Measurements from ENCODE around the gene THUMPD1.

The THUMPD1 gene

DNA sequence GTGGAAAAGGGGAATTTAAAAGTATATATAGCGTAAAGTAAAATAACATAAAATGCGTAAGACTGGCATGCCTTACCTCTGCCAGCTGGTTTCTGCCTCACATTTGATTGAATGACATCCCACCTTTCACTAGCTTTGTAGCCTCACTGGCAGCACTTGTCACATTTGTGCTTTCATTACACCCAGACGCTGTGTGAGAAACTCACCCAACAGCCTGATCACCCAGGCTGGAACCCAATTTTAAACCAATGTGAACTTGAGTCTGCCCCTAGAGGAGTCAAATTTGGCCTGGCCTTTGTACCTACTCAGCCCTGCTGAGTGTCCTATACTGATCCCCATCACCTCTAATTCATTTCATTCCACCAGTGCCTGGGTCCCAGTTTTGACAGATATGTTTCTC is 4.8 kb upstream of the THUMPD1 start:
- Histone ChIP-seq H4K20me1 (ENCODE audit: low read depth, low read length) (no peaks in the 10 kb centered on the region), H3K4me3 (ENCODE audit: insufficient read depth, low read length, poor library complexity, severe bottlenecking) (no peak overlapping the region), H3F3A (ENCODE audit: insufficient read depth) (no peaks in the 10 kb centered on the region), H3K79me2 (ENCODE audit: insufficient read depth, low read length) (no peaks in the 10 kb centered on the region), H3K9me2 (replicated peaks; ENCODE audit: insufficient read depth, low read length) (no peaks in the 10 kb centered on the region), H2AFZ (ENCODE audit: low read depth, low read length, severe bottlenecking) (no peak overlapping the region), H3K9ac (ENCODE audit: low read length) (no peak overlapping the region), H3K36me3 (ENCODE audit: low read length) (no peaks in the 10 kb centered on the region), H3K4me2 (ENCODE audit: low read depth, low read length, poor library complexity, severe bottlenecking) (no peak overlapping the region), H3K9me3 (ENCODE audit: insufficient read depth, low read length) (0 out of 2 replicates have a peak, but pooled peaks cover 7% of the 10 kb centered on the region), H3K27ac (ENCODE audit: low read depth, low read length) (no peak overlapping the region), H3K27me3 (ENCODE audit: low read length) (no peaks in the 10 kb centered on the region)
- TF ChIP-seq, protein P1, sequence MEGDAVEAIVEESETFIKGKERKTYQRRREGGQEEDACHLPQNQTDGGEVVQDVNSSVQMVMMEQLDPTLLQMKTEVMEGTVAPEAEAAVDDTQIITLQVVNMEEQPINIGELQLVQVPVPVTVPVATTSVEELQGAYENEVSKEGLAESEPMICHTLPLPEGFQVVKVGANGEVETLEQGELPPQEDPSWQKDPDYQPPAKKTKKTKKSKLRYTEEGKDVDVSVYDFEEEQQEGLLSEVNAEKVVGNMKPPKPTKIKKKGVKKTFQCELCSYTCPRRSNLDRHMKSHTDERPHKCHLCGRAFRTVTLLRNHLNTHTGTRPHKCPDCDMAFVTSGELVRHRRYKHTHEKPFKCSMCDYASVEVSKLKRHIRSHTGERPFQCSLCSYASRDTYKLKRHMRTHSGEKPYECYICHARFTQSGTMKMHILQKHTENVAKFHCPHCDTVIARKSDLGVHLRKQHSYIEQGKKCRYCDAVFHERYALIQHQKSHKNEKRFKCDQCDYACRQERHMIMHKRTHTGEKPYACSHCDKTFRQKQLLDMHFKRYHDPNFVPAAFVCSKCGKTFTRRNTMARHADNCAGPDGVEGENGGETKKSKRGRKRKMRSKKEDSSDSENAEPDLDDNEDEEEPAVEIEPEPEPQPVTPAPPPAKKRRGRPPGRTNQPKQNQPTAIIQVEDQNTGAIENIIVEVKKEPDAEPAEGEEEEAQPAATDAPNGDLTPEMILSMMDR (IDR thresholded peaks at IDR 0.05; ENCODE audit: insufficient read depth, low read length, poor library complexity, severe bottlenecking): no peak
- TF ChIP-seq EZH2phosphoT487 (conservative IDR thresholded peaks at IDR 0.05; ENCODE audit: low read length): no peak

DNA sequence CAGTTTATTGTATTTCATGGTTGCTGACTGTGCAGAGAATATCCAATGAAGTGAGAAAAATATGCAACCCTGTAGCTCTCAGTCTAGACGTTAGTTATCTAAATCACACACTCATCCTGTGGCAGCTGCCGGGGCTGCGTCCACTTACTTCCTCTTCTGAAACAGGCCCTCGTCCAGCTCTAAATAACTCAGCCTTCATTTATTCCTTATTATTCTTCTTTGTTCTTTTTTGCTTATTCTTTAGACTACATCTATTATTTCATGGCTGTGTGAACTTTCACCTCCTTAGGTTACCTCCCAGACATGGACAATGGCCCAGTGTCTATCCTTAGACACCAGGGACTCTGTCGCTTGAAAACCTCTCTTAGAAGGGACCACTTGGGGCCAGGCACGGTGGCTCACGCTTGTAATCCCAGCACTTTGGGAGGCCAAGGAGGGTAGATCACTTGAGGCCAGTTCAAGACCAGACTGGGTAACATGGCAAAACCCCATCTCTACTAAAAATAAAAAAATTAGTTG is 3.4 kb upstream of the THUMPD1 start:
- Histone ChIP-seq H3K79me2 (ENCODE audit: insufficient read depth, low read length) (peaks cover 12% of the 10 kb centered on the region), H3K4me2 (ENCODE audit: low read depth, low read length, poor library complexity, severe bottlenecking) (no peak overlapping the region), H3K36me3 (ENCODE audit: low read length) (no peaks in the 10 kb centered on the region)

DNA sequence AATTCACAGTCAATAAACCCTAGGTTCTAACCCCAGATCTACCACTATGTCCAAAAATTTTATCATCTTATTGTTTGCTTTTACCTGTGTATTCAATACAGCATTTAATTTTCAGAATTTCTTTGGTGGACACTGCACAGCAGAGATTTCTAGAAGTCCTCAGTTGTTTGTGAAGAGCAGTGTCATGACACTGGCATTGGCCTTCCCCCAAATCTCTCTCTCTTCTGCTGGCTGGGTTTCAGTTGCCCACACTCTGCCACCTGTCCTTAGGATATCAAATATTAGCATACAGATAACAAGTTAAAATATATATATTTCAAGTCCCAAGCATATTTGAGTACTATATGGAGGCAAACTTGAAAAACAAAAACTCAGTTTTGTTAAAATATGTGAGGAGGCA is 2.0 kb upstream of the THUMPD1 start:
- Histone ChIP-seq H3K4me2 (ENCODE audit: low read depth, low read length, poor library complexity, severe bottlenecking) (no peak overlapping the region), H2AFZ (ENCODE audit: low read depth, low read length, severe bottlenecking) (no peak overlapping the region), H3K4me3 (ENCODE audit: insufficient read depth, low read length, poor library complexity, severe bottlenecking) (no peak overlapping the region), H3F3A (ENCODE audit: insufficient read depth) (no peaks in the 10 kb centered on the region), H3K9me3 (ENCODE audit: insufficient read depth, low read length) (0 out of 2 replicates have a peak, but pooled peaks cover 7% of the 10 kb centered on the region), H3K79me2 (ENCODE audit: insufficient read depth, low read length) (peaks cover 26% of the 10 kb centered on the region), H3K9ac (ENCODE audit: low read length) (no peak overlapping the region), H4K20me1 (ENCODE audit: low read depth, low read length) (peaks cover 12% of the 10 kb centered on the region; the same call in 1 of the 2 replicates), H3K36me3 (ENCODE audit: low read length) (peaks cover 6% of the 10 kb centered on the region; the same call in 1 of the 2 replicates), H3K27me3 (ENCODE audit: low read length) (no peaks in the 10 kb centered on the region), H3K9me2 (replicated peaks; ENCODE audit: insufficient read depth, low read length) (no peaks in the 10 kb centered on the region), H3K27ac (ENCODE audit: low read depth, low read length) (no peak overlapping the region)
- TF ChIP-seq, protein P1 (IDR thresholded peaks at IDR 0.05; ENCODE audit: insufficient read depth, low read length, poor library complexity, severe bottlenecking): no peak
- TF ChIP-seq EZH2phosphoT487 (conservative IDR thresholded peaks at IDR 0.05; ENCODE audit: low read length): no peak

More for the DNA sequence above, 3.4 kb upstream of the THUMPD1 start:
- no peak overlapping the region for H3K4me3 ChIP-seq (ENCODE audit: insufficient read depth, low read length, poor library complexity, severe bottlenecking)
- H4K20me1 ChIP-seq (ENCODE audit: low read depth, low read length): peaks cover 6% of the 10 kb centered on the region; the same call in 1 of the 2 replicates
- no peak overlapping the region for H3K9ac ChIP-seq (ENCODE audit: low read length)
- H3K9me2 ChIP-seq (replicated peaks; ENCODE audit: insufficient read depth, low read length): no peaks in the 10 kb centered on the region
- H3K9me3 ChIP-seq (ENCODE audit: insufficient read depth, low read length): 0 out of 2 replicates have a peak, but pooled peaks cover 7% of the 10 kb centered on the region
- TF ChIP-seq EZH2phosphoT487 (conservative IDR thresholded peaks at IDR 0.05; ENCODE audit: low read length): no peak
- H3K27ac ChIP-seq (ENCODE audit: low read depth, low read length): no peak overlapping the region
- no peak overlapping the region for H2AFZ ChIP-seq (ENCODE audit: low read depth, low read length, severe bottlenecking)
- no peaks in the 10 kb centered on the region for H3F3A ChIP-seq (ENCODE audit: insufficient read depth)
- H3K27me3 ChIP-seq (ENCODE audit: low read length): no peaks in the 10 kb centered on the region

DNA sequence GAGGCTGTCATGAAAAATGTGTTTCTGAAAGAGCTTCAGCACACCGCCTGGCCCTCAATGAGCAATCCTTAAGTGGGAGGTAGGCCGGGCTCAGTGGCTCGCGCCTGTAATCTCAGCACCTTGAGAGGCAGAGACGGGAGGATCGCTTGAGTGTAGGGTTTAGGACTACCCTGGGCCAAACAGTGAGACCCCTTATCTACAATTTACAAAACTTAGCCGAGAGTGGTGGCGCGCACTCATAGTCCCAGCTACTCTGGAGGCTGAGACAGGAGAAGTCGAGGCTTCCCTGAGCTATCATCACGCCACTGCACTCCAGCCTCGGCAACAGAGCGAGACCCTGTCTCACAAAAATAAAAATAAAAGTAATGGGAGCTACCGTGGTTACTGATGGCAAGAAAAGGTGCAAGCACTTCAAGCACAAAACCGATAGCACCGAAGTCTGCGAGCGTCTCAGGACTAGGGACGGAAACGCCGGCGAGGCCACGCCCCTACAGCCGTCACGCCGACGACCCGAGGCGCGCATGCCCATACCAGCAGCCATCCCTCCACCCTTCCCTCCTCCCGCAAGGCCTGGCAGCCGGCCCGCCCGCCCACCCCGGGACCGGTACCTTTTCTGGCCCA is 607 bp downstream of the THUMPD1 start:
- Histone ChIP-seq H3K79me2 (ENCODE audit: insufficient read depth, low read length) (peaks cover 30% of the 10 kb centered on the region), H3K27me3 (ENCODE audit: low read length) (no peaks in the 10 kb centered on the region), H2AFZ (ENCODE audit: low read depth, low read length, severe bottlenecking) (no peak overlapping the region), H3K36me3 (ENCODE audit: low read length) (peaks cover 29% of the 10 kb centered on the region), H3F3A (ENCODE audit: insufficient read depth) (no peaks in the 10 kb centered on the region; the same call in 1 of the 2 replicates), H3K9me3 (ENCODE audit: insufficient read depth, low read length) (no peaks in the 10 kb centered on the region), H4K20me1 (ENCODE audit: low read depth, low read length) (peaks cover 15% of the 10 kb centered on the region; the same call in 1 of the 2 replicates), H3K4me2 (ENCODE audit: low read depth, low read length, poor library complexity, severe bottlenecking) (peak overlapping the region; percentile 89), H3K9me2 (replicated peaks; ENCODE audit: insufficient read depth, low read length) (no peaks in the 10 kb centered on the region), H3K4me3 (ENCODE audit: insufficient read depth, low read length, poor library complexity, severe bottlenecking) (peak overlapping the region; percentile 99), H3K27ac (ENCODE audit: low read depth, low read length) (peak overlapping the region; percentile 85), H3K9ac (ENCODE audit: low read length) (peak overlapping the region; percentile 90)
- TF ChIP-seq EZH2phosphoT487 (conservative IDR thresholded peaks at IDR 0.05; ENCODE audit: low read length): no peak
- TF ChIP-seq, protein P1 (IDR thresholded peaks at IDR 0.05; ENCODE audit: insufficient read depth, low read length, poor library complexity, severe bottlenecking): no peak

Data from SU-DHL-6 (cell line).